ENCODE data around the gene POMC.

POMC gene

GRCh38 chr2:25201265-25201664 lies 32.9 kb upstream of the POMC start:
- Histone ChIP-seq H3K27me3 (ENCODE audit: control insufficient read depth, insufficient read depth, low read length, poor library complexity, severe bottlenecking) (no peaks in the 10 kb centered on the region), H3K27ac (ENCODE audit: insufficient read depth, low read depth, low read length, poor library complexity, severe bottlenecking) (no peak overlapping the region), H3K36me3 (ENCODE audit: control insufficient read depth, insufficient read depth, low read length) (no peaks in the 10 kb centered on the region), H3K9me3 (ENCODE audit: control insufficient read depth, low read length) (no peaks in the 10 kb centered on the region), H3K4me3 (ENCODE audit: insufficient read depth, low read depth, low read length) (no peak overlapping the region), H3K4me1 (ENCODE audit: control insufficient read depth, insufficient read depth, low read length) (peaks cover 1% of the 10 kb centered on the region)
- 85 to 86% methylated on average over 6 of the region's 6 CpGs for WGBS, 2 experiments

GRCh38 chr2:25198576-25198975 lies 30.2 kb upstream of the POMC start:
- Histone ChIP-seq H3K4me1 (ENCODE audit: control insufficient read depth, insufficient read depth, low read length) (peaks cover 3% of the 10 kb centered on the region), H3K27me3 (ENCODE audit: control insufficient read depth, insufficient read depth, low read length, poor library complexity, severe bottlenecking) (no peaks in the 10 kb centered on the region), H3K9me3 (ENCODE audit: control insufficient read depth, low read length) (no peaks in the 10 kb centered on the region), H3K4me3 (ENCODE audit: insufficient read depth, low read depth, low read length) (no peak overlapping the region), H3K36me3 (ENCODE audit: control insufficient read depth, insufficient read depth, low read length) (no peaks in the 10 kb centered on the region), H3K27ac (ENCODE audit: insufficient read depth, low read depth, low read length, poor library complexity, severe bottlenecking) (no peak overlapping the region)
- WGBS, 2 experiments: 72 to 90% methylated on average over 4 of the region's 5 CpGs

GRCh38 chr2:25198209-25198525 lies 29.8 kb upstream of the POMC start:
- H3K27ac ChIP-seq (ENCODE audit: insufficient read depth, low read depth, low read length, poor library complexity, severe bottlenecking): no peak overlapping the region
- no peaks in the 10 kb centered on the region for H3K27me3 ChIP-seq (ENCODE audit: control insufficient read depth, insufficient read depth, low read length, poor library complexity, severe bottlenecking)
- H3K4me3 ChIP-seq (ENCODE audit: insufficient read depth, low read depth, low read length): no peak overlapping the region
- peaks cover 3% of the 10 kb centered on the region for H3K4me1 ChIP-seq (ENCODE audit: control insufficient read depth, insufficient read depth, low read length)
- no peaks in the 10 kb centered on the region for H3K36me3 ChIP-seq (ENCODE audit: control insufficient read depth, insufficient read depth, low read length)
- 59 to 67% methylated on average over 4 of the region's 4 CpGs for WGBS, 2 experiments
- no peaks in the 10 kb centered on the region for H3K9me3 ChIP-seq (ENCODE audit: control insufficient read depth, low read length)

GRCh38 chr2:25197336-25198208 lies 29.2 kb upstream of the POMC start:
- Histone ChIP-seq H3K36me3 (ENCODE audit: control insufficient read depth, insufficient read depth, low read length) (no peaks in the 10 kb centered on the region), H3K27me3 (ENCODE audit: control insufficient read depth, insufficient read depth, low read length, poor library complexity, severe bottlenecking) (no peaks in the 10 kb centered on the region), H3K4me3 (ENCODE audit: insufficient read depth, low read depth, low read length) (no peak overlapping the region), H3K4me1 (ENCODE audit: control insufficient read depth, insufficient read depth, low read length) (peaks cover 3% of the 10 kb centered on the region), H3K9me3 (ENCODE audit: control insufficient read depth, low read length) (no peaks in the 10 kb centered on the region), H3K27ac (ENCODE audit: insufficient read depth, low read depth, low read length, poor library complexity, severe bottlenecking) (no peak overlapping the region)
- WGBS, 2 experiments: 81 to 83% methylated on average over 12 of the region's 12 CpGs

- Histone ChIP-seq H3K36me3 (ENCODE audit: control insufficient read depth, insufficient read depth, low read length) (no peaks in the 10 kb centered on the region), H3K9me3 (ENCODE audit: control insufficient read depth, low read length) (no peaks in the 10 kb centered on the region), H3K4me1 (ENCODE audit: control insufficient read depth, insufficient read depth, low read length) (peaks cover 3% of the 10 kb centered on the region), H3K4me3 (ENCODE audit: insufficient read depth, low read depth, low read length) (no peak overlapping the region), H3K27ac (ENCODE audit: insufficient read depth, low read depth, low read length, poor library complexity, severe bottlenecking) (peak overlapping the region; percentile 16), H3K27me3 (ENCODE audit: control insufficient read depth, insufficient read depth, low read length, poor library complexity, severe bottlenecking) (no peaks in the 10 kb centered on the region)
- WGBS, 2 experiments: 67 to 70% methylated on average over 9 of the region's 9 CpGs
These were observed 26.3 kb upstream of the POMC start for GRCh38 chr2:25194576-25195122.

- Histone ChIP-seq H3K4me3 (ENCODE audit: insufficient read depth, low read depth, low read length) (no peak overlapping the region), H3K27ac (ENCODE audit: insufficient read depth, low read depth, low read length, poor library complexity, severe bottlenecking) (no peak overlapping the region), H3K27me3 (ENCODE audit: control insufficient read depth, insufficient read depth, low read length, poor library complexity, severe bottlenecking) (no peaks in the 10 kb centered on the region), H3K36me3 (ENCODE audit: control insufficient read depth, insufficient read depth, low read length) (no peaks in the 10 kb centered on the region), H3K9me3 (ENCODE audit: control insufficient read depth, low read length) (no peaks in the 10 kb centered on the region), H3K4me1 (ENCODE audit: control insufficient read depth, insufficient read depth, low read length) (no peaks in the 10 kb centered on the region)
- WGBS, 2 experiments: 89 to 97% methylated on average over 2 to 5 of the region's 5 CpGs
These were observed 22.2 kb upstream of the POMC start for GRCh38 chr2:25190536-25190935.

GRCh38 chr2:25188405-25188804 lies 20.0 kb upstream of the POMC start:
- no peaks in the 10 kb centered on the region for H3K9me3 ChIP-seq (ENCODE audit: control insufficient read depth, low read length)
- H3K27me3 ChIP-seq (ENCODE audit: control insufficient read depth, insufficient read depth, low read length, poor library complexity, severe bottlenecking): no peaks in the 10 kb centered on the region
- no peak overlapping the region for H3K4me3 ChIP-seq (ENCODE audit: insufficient read depth, low read depth, low read length)
- no peaks in the 10 kb centered on the region for H3K36me3 ChIP-seq (ENCODE audit: control insufficient read depth, insufficient read depth, low read length)
- 92 to 93% methylated on average over 4 of the region's 4 CpGs for WGBS, 2 experiments
- H3K4me1 ChIP-seq (ENCODE audit: control insufficient read depth, insufficient read depth, low read length): no peaks in the 10 kb centered on the region
- H3K27ac ChIP-seq (ENCODE audit: insufficient read depth, low read depth, low read length, poor library complexity, severe bottlenecking): no peak overlapping the region

- H3K27ac ChIP-seq (ENCODE audit: insufficient read depth, low read depth, low read length, poor library complexity, severe bottlenecking): no peak overlapping the region
- no peaks in the 10 kb centered on the region for H3K27me3 ChIP-seq (ENCODE audit: control insufficient read depth, insufficient read depth, low read length, poor library complexity, severe bottlenecking)
- no peaks in the 10 kb centered on the region for H3K9me3 ChIP-seq (ENCODE audit: control insufficient read depth, low read length)
- WGBS, 2 experiments: 82 to 83% methylated on average over 11 of the region's 11 CpGs
- no peak overlapping the region for H3K4me3 ChIP-seq (ENCODE audit: insufficient read depth, low read depth, low read length)
- no peaks in the 10 kb centered on the region for H3K36me3 ChIP-seq (ENCODE audit: control insufficient read depth, insufficient read depth, low read length)
- H3K4me1 ChIP-seq (ENCODE audit: control insufficient read depth, insufficient read depth, low read length): no peaks in the 10 kb centered on the region
These were observed 19.5 kb upstream of the POMC start for GRCh38 chr2:25187729-25188350.

GRCh38 chr2:25184254-25184653 lies 15.9 kb upstream of the POMC start:
- no peak overlapping the region for H3K4me3 ChIP-seq (ENCODE audit: insufficient read depth, low read depth, low read length)
- no peaks in the 10 kb centered on the region for H3K4me1 ChIP-seq (ENCODE audit: control insufficient read depth, insufficient read depth, low read length)
- H3K27me3 ChIP-seq (ENCODE audit: control insufficient read depth, insufficient read depth, low read length, poor library complexity, severe bottlenecking): no peaks in the 10 kb centered on the region
- no peak overlapping the region for H3K27ac ChIP-seq (ENCODE audit: insufficient read depth, low read depth, low read length, poor library complexity, severe bottlenecking)
- no peaks in the 10 kb centered on the region for H3K9me3 ChIP-seq (ENCODE audit: control insufficient read depth, low read length)
- H3K36me3 ChIP-seq (ENCODE audit: control insufficient read depth, insufficient read depth, low read length): no peaks in the 10 kb centered on the region
- WGBS, 2 experiments: 88 to 90% methylated on average over 5 of the region's 5 CpGs

GRCh38 chr2:25178976-25179375 lies 10.6 kb upstream of the POMC start:
- Histone ChIP-seq H3K4me3 (ENCODE audit: insufficient read depth, low read depth, low read length) (no peak overlapping the region), H3K36me3 (ENCODE audit: control insufficient read depth, insufficient read depth, low read length) (no peaks in the 10 kb centered on the region), H3K4me1 (ENCODE audit: control insufficient read depth, insufficient read depth, low read length) (peaks cover 14% of the 10 kb centered on the region), H3K27ac (ENCODE audit: insufficient read depth, low read depth, low read length, poor library complexity, severe bottlenecking) (no peak overlapping the region), H3K27me3 (ENCODE audit: control insufficient read depth, insufficient read depth, low read length, poor library complexity, severe bottlenecking) (peaks cover 4% of the 10 kb centered on the region), H3K9me3 (ENCODE audit: control insufficient read depth, low read length) (no peaks in the 10 kb centered on the region)
- WGBS, 2 experiments: 86 to 87% methylated on average over 10 of the region's 10 CpGs
